Tibial nerve (tissue), 4 donors: ENCODE measurements around the gene KIF1A. TPM values are rescaled to one million over a fixed set of nuclear protein-coding genes. Genes with fewer than 3 reads are reported as not detected.

Experiments used
- DNase-seq, 2 donors: peaks; one replicate each; pipeline ENCODE4 v3.0.0-alpha.2; 2019; ENCODE audit warnings: low spot score in 2 of 2
- H3K27ac ChIP-seq, 4 donors: fragments of 200-600 bp; sonication (generic) in 3 of 4; one replicate each; pipeline ENCODE4 v1.5.1; 2017 to 2019; ENCODE audit warnings: mild to moderate bottlenecking in 1 of 4
- H3K27me3 ChIP-seq, 2 donors: fragments of 200-600 bp; sonication (generic) in 1 of 2; one replicate each; pipeline versions ENCODE4 v1.5.1 to v1.6.0; 2017 to 2019
- H3K36me3 ChIP-seq, 3 donors: fragments of 200-600 bp; sonication (generic); one replicate each; pipeline ENCODE4 v1.5.1; 2018 to 2019
- H3K4me1 ChIP-seq, 4 donors: fragments of 200-600 bp; sonication (generic) in 3 of 4; one replicate each; pipeline ENCODE4 v1.5.1; 2017 to 2019
- H3K4me3 ChIP-seq, 4 donors: fragments of 200-600 bp; sonication (generic) in 3 of 4; one replicate each; pipeline ENCODE4 v1.5.1; 2017 to 2019; ENCODE audit warnings: mild to moderate bottlenecking in 1 of 4, moderate library complexity in 1 of 4
- H3K9me3 ChIP-seq, 4 donors: fragments of 200-600 bp; sonication (generic) in 3 of 4; one replicate each; pipeline ENCODE4 v1.5.1; 2017 to 2019
- CTCF ChIP-seq, 5 experiments: fragments of 200-600 bp in 3 of 5; fragments of 450-650 bp in 2 of 5; sonication (generic) in 3 of 5; IDR thresholded peaks; one replicate each; pipeline ENCODE4 v1.5.1; 2016 to 2019; ENCODE audit warnings: antibody characterized with exemption in 5 of 5, mild to moderate bottlenecking in 3 of 5, moderate library complexity in 2 of 5
- EP300 ChIP-seq, 2 donors: sonication (generic); formaldehyde crosslinking; IDR thresholded peaks; one replicate each; pipeline ENCODE4 v1.6.1; 2017; ENCODE audit warnings: antibody characterized with exemption in 2 of 2, mild to moderate bottlenecking in 1 of 2
- POLR2A ChIP-seq, 2 donors: fragments of 450-650 bp; IDR thresholded peaks; one replicate each; pipeline ENCODE4 v1.6.1; 2017; ENCODE audit warnings: antibody characterized with exemption in 2 of 2, mild to moderate bottlenecking in 2 of 2, moderate library complexity in 2 of 2
- WGBS, 2 donors: methylation state at CpG; one replicate each; pipeline ENCODE4 v1.1.5; 2018; 5-methylcytosine and 5-hydroxymethylcytosine counted together
- total RNA-seq, 4 donors: library from RNA; depleted of rRNA; stranded (reverse); fragments of >200 nt; gene quantifications; one replicate each; pipeline ENCODE4 v1.1.0, GENCODE V29; 2016

The KIF1A gene
- total RNA-seq, 4 donors from 2014 or later, result 31.9 to 82.2 (median 45.3) TPM

DNA sequence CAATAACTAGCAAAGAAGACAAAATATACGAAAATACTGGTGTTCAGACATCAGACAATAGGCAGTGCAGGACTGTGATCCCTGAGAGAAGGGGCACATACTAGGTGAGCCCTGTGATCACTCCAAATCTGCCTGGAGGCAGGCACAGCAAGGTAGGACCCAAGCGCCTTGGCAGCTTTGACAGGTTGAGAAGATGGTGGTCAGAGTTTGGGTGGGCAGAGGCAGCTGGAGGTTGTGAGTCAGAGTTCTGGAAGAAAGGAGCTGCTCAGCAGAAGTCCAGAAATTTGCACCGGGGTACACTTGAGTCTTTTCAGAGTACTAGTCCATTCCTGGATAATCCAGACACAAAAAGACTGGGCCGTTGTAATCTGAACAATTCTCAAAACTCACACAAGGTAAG is 14.0 kb downstream of the KIF1A start:
- H3K27me3 ChIP-seq, result peaks cover 0 to 11% of the 10 kb centered on the region in 2 donors
- DNase-seq, result no peak
- H3K36me3 ChIP-seq, result no peaks in the 10 kb centered on the region
- H3K27ac ChIP-seq, result no peak overlapping the region
- WGBS, 2 donors, result 91 to 92% methylated on average over 4 of the region's 4 CpGs
- H3K4me3 ChIP-seq, result no peak overlapping the region
- H3K9me3 ChIP-seq, result peaks cover 0 to 12% (median 0%) of the 10 kb centered on the region in 4 donors
- H3K4me1 ChIP-seq, result no peaks in the 10 kb centered on the region
- TF ChIP-seq EP300 (IDR thresholded peaks at IDR 0.05) (no peak), POLR2A (IDR thresholded peaks at IDR 0.05) (no peak), CTCF (IDR thresholded peaks at IDR 0.05) (no peak)

DNA sequence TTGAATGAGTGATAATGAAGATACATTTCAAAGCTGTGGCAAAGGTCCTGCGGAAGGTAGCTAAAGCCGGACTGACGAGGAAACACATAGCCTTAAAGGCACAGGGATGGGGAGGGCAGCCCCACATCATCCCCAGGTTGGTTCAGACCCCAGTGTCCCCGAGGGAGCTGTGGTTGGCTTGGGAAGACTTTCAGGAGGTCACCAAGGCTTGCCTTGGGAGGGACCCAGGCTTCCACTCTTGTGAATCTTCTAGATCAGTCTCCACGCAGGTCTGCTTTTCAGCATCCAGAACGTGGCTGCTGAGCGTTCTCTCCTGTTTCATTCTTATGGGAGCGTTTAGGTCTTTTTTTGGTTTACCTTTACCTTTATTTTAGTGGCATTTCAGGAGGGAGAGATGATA is 16.8 kb downstream of the KIF1A start:
- H3K9me3 ChIP-seq, result peaks cover 0 to 12% (median 0%) of the 10 kb centered on the region in 4 donors
- TF ChIP-seq EP300 (IDR thresholded peaks at IDR 0.05) (no peak), CTCF (IDR thresholded peaks at IDR 0.05) (no peak), POLR2A (IDR thresholded peaks at IDR 0.05) (no peak)
- no peak overlapping the region for H3K4me3 ChIP-seq
- DNase-seq, result no peak
- no peak overlapping the region for H3K27ac ChIP-seq
- peaks cover 0 to 23% (median 3%) of the 10 kb centered on the region in 4 donors for H3K4me1 ChIP-seq
- H3K36me3 ChIP-seq, result no peaks in the 10 kb centered on the region
- peaks cover 0 to 16% of the 10 kb centered on the region in 2 donors for H3K27me3 ChIP-seq
- WGBS, 2 donors, result 79 to 87% methylated on average over 8 of the region's 8 CpGs

DNA sequence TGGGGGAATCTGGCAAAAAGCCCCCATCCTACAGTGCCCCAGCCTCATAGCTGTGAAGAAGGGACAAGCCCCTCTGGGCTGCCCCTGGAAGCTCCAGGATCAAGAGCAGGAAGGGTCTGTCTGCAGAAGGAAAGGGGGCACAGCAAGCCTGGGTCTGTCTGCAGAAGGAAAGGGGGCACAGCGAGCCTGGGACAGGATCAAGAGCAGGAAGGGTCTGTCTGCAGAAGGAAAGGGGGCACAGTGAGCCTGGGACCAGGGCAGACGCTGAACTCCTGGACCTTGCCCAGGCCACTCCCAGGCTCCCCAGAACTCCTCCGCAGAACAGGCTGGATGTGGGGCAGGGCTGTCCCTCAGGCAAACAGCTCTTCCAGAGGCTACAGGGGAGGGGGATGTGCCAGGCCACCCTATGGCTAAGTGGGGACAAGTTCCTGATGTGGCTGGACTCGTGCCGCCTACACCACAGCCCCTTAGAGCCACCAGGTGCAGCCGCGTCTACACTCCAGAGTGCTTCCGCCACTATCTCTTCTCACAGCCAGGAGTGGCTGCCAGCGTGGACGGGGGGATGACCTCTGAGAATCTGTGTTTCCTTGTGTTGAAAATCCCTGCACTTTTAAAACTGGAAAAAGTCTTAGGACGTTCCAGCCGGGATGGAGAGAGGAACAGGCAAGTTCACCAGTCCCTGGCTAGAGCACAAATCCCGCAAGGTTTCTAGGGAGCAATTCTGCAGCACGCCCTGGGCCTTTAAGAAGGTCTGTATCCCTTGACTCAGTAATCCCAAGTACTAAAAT is 20.8 kb downstream of the KIF1A start:
- no peaks in the 10 kb centered on the region for H3K36me3 ChIP-seq
- H3K9me3 ChIP-seq, result no peaks in the 10 kb centered on the region
- no peak overlapping the region for H3K4me3 ChIP-seq
- peak overlapping the region; percentile 4 to 68 (median 30) for H3K27ac ChIP-seq
- DNase-seq, result peak in 1 of 2 donors; percentile 7
- TF ChIP-seq CTCF (IDR thresholded peaks at IDR 0.05), result no peak
- no peak for TF ChIP-seq POLR2A (IDR thresholded peaks at IDR 0.05)
- no peak for TF ChIP-seq EP300 (IDR thresholded peaks at IDR 0.05)
- H3K27me3 ChIP-seq, result peaks cover 0 to 16% of the 10 kb centered on the region in 2 donors
- 42 to 45% methylated on average over 8 to 14 of the region's 14 CpGs for WGBS, 2 donors
- peaks cover 0 to 23% (median 3%) of the 10 kb centered on the region in 4 donors for H3K4me1 ChIP-seq

GRCh38 chr2:240798327-240798905 is 21.6 kb downstream of the KIF1A start:
- H3K4me1 ChIP-seq, result peaks cover 0 to 23% (median 3%) of the 10 kb centered on the region in 4 donors
- H3K4me3 ChIP-seq, result no peak overlapping the region
- no peaks in the 10 kb centered on the region for H3K36me3 ChIP-seq
- TF ChIP-seq EP300 (IDR thresholded peaks at IDR 0.05) (no peak), CTCF (IDR thresholded peaks at IDR 0.05) (no peak), POLR2A (IDR thresholded peaks at IDR 0.05) (no peak)
- no peaks in the 10 kb centered on the region for H3K9me3 ChIP-seq
- peak overlapping the region in 3 of 4 donors; percentile 42 to 68 (median 60) for H3K27ac ChIP-seq
- 87% methylated on average over 10 to 17 of the region's 17 CpGs for WGBS, 2 donors
- DNase-seq, result no peak
- peaks cover 0 to 16% of the 10 kb centered on the region in 2 donors for H3K27me3 ChIP-seq

GRCh38 chr2:240797914-240798313 is 22.1 kb downstream of the KIF1A start:
- TF ChIP-seq POLR2A (IDR thresholded peaks at IDR 0.05) (no peak), CTCF (IDR thresholded peaks at IDR 0.05) (no peak), EP300 (IDR thresholded peaks at IDR 0.05) (no peak)
- H3K4me1 ChIP-seq, result peaks cover 0 to 23% (median 3%) of the 10 kb centered on the region in 4 donors
- peak overlapping the region in 2 of 4 donors; percentile 60 to 68 for H3K27ac ChIP-seq
- DNase-seq, result no peak
- H3K9me3 ChIP-seq, result no peaks in the 10 kb centered on the region
- peaks cover 0 to 16% of the 10 kb centered on the region in 2 donors for H3K27me3 ChIP-seq
- H3K4me3 ChIP-seq, result no peak overlapping the region
- whole genome bisulfite sequencing, 2 donors, result 85 to 86% methylated on average over 12 of the region's 12 CpGs
- H3K36me3 ChIP-seq, result no peaks in the 10 kb centered on the region
